Activated CD4-positive, alpha-beta T cell treated with anti-CD3 and anti-CD28 coated beads, Interleukin-2, amount 50 U/mL, for 48 hours (primary cell): Measurements from ENCODE around the gene S100A14.
"Not testable (repeated sequence)": the region's sequence is repeated elsewhere in the genome, so short reads cannot be mapped to it uniquely, and the experiment has no call there.

Experiments used
- DNase-seq, 2 experiments: peaks; one replicate each; pipeline ENCODE4 v3.0.0-alpha.2; 2020

Gene S100A14

DNA sequence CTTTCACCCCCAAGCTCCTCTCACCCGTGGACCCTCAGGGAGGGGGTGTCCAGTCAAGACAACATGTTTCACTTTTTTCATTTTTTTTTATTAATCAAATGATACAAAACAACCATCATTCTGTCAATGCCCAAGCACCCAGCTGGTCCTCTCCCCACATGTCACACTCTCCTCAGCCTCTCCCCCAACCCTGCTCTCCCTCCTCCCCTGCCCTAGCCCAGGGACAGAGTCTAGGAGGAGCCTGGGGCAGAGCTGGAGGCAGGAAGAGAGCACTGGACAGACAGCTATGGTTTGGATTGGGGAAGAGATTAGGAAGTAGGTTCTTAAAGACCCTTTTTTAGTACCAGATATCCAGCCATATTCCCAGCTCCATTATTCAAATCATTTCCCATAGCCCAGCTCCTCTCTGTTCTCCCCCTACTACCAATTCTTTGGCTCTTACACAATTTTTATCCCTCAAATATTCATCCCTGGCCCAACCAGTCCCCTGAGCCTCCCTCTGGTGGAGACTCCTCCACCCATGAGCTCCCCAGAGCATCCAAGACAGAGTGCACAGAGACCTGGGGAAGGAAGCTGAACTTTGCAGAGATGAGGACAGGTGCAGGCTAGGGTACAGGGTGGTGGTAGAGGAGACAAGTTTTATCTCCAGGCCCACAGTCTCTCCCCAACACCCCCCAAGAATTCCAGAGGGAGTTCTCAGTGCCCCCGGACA is 1.8 kb downstream of the S100A14 start:
- DNase-seq = no peak

DNA sequence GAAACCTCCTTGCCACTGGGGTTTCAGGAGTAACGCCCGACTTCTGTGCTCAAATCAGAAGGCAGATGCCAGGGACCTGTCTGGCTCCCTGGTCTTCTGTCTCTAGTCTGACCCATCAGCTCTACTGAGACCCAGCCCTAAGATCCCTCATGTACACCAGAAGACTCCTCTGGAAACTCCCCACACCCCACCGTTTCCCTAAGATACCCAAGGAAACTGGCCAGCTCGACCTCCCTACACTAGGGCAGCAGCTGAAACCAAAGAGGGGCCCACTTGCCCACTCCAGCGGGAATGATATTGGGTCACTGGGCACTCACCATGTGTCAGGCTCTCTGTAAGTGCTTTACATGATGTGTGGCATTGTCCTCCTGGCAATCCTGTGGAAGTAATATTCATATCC is 2.7 kb downstream of the S100A14 start:
- no peak for DNase-seq

DNA sequence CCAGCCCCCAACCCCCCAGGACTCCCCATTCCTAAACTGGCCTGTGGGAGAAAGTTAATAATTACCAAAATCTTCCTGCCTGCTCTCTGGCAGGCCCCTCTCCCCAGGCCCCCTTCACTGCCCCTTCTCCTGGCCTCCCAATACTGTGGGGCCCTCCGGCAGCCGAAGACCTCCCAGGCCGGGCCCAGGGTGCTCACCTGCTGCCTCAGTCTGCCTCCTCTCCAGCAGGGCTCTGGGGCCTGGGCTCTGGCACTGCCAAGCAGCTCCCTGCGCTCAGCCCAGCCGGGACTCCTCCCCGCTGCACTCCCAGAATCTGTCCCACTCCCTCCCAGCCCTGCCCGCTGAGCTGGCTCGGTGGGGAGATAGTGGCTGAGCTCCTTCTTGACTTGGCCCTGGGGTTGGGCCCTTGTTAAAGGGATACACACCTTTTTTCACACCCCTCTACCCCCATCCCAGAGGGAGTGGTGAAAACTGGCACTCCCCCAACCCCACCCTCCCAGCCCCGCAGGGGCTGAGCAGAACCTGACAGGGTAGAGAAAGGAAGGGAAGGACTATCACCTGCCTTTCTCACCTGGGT is 3.3 kb downstream of the S100A14 start, which contains the start of gene S100A16:
Gene S100A16, minus strand, starts transcription at position 383 of the 577 bp plus-strand sequence. CDS start 4,986 bp downstream, outside the sequence.
- DNase-seq = no peak

DNA sequence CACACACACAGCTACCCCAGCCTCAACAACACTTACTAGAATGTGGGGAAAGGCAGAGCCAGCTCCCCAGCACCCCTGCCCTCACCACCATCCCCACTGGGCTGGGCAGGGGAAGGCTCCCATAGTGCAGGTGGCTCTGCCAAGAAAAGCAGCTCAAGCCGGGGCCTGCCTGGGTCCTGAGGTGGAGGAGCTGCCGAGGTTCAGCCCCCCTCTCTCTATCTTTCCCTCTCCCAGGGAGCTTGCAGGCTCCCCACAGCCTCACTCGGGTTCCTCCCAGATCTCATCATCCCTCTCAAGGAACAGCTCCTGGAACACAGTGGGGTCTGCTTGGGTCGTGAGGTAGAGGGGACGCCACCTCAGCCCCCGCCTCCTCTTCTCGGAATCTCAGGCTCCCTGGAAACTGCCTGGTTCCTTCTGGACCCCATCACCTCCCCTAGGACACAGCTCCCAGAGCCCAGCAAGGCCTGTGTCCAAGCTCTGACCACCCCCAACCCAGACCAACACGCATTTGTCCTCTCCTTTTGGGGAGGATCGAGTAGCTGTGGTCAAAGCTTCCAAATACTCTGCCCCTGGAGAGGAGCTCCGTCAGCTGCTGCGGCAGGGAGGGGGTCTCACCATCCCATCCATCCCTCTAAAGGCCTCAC is 3.9 kb downstream of the S100A14 start:
- no peak for DNase-seq

GRCh38 chr1:153611356-153611755 is 4.8 kb downstream of the S100A14 start:
- DNase-seq = no peak

- no peak for DNase-seq
Measured at GRCh38 chr1:153610811-153611301, 5.3 kb downstream of the S100A14 start.

GRCh38 chr1:153610334-153610733 is 5.8 kb downstream of the S100A14 start:
- no peak for DNase-seq

DNA sequence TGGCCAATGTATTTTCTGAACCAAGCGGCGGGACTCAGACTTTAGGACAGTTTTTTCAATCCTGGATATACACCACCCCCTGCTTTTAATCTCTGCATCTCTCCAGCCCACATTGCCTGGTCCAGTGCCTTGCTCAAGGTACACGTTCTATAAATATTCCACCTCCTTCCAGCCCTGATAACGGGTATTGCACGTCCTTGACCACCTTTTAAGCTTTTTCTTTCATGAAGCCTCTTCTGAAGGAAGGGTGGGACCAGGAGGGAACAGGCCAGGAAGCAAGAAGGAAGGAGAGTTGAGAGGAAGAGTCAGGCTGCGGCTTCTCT is 6.6 kb downstream of the S100A14 start:
- no peak for DNase-seq

DNA sequence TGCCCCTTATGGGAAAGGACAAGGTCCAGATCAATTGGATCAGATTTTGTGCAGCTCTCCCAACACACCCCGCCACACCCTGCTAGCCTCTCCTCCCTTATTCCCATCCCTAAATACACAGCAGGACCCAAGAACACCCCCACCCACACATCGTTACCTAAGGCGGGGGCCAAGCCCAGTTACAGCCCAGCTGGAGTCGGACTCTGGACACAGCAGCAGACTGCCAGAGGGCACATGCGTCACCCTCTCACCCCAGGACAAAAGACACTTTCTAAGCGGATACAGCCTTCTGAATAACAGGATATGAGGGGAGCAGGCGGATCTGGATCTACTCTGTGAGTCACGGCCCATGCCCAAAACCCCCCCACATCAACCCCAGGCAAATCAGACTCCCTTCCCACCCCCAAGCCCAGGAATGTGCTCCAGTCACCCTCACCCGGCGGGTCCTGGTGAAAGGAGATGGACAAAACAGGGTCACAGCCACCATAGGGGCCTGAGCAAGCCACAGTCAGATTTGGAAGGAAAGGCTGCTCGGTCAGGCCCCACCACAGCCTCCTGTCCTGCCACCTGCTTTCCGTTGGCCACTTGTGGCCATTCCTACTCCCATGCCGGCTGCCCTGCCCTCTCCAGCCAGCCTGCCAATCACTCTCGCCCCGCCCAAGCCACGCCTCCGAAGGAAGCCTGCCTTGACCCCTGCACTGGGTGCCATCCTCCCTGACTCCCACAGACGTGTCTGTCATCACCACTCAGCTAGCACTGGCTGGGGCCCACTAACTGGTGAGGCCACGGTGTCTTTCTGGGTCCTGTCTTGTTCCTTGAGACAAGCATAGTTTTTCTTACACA is 7.2 kb downstream of the S100A14 start:
- no peak for DNase-seq

DNA sequence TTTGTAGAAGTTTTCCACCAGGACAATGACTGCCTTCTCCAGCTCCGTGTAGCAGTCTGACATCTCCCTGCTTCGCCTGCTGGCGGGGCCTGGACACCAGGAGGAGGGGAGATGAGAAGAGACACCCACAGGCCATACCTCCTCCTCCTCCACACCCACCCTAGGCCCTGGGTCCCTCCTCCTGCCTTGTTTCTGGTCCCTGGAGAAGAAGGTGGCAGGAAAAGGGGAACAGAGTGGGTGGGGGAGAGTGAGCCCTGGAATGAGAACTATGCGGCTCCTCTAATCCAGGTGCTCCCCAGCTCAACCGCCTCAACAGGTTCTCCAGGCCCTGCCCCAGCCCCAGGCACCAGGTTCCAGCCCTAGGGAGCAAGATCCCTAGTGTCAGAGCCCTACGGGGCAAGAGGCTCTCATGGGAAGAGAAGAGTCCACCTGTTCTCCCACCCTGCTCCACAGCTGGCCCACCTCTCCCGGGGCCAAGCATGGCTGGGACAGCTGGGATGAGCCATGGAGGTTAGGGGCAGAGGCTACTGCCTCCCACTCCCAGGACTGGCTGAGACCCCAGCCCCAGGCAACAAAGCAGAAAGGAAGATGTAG is 7.9 kb downstream of the S100A14 start:
- no peak for DNase-seq

- no peak for DNase-seq
Measured at GRCh38 chr1:153607381-153607780, 8.7 kb downstream of the S100A14 start.

DNA sequence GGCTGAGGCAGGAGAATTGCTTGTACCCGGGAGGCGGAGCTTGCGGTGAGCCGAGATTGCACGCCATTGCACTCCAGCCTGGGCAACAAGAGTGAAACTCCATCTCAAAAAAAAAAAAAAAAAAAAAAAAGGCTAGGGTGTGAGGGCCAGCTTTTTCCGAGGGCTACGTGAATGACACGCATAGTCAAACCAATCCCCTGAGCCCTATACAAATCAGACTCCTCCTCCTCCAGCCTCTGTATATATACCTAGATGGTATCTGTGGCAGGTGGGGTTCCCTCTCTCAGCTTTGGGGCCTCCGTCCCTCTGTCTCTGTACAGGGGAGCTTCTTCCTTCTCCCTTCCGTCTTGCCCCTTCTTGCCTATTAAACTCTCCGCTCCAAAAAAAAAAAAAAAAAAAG is 9.9 kb downstream of the S100A14 start:
- DNase-seq = no peak

GRCh38 chr1:153602749-153603148 is 13.4 kb downstream of the S100A14 start:
- DNase-seq = no peak

GRCh38 chr1:153599847-153600246 is 16.3 kb downstream of the S100A14 start:
- no peak for DNase-seq

- no peak for DNase-seq
Measured at GRCh38 chr1:153598309-153599172, 17.6 kb downstream of the S100A14 start.

GRCh38 chr1:153597206-153597605 is 18.9 kb downstream of the S100A14 start:
- DNase-seq = peak in 1 of 2 experiments; percentile 22

DNA sequence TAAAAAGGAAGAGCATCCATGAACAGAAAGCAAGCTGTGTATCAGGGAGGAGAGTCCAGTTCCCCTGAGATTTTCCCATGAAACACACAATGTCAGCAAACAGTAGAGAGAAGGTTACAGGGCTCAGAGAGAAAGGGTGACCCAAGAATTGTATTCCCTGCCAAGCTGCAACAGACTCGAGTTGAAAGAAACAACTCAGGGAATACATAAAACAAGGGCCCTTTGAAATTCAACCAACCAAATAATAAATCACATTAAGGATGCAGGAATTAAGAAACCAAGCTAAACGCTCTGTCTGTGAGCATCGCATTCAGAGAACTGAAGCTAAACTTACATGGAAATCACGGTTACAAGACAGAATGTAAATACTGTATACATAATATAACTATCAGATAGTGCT is 23.4 kb downstream of the S100A14 start:
- DNase-seq = no peak

GRCh38 chr1:153588482-153588881 is 27.6 kb downstream of the S100A14 start:
- DNase-seq = no peak

DNA sequence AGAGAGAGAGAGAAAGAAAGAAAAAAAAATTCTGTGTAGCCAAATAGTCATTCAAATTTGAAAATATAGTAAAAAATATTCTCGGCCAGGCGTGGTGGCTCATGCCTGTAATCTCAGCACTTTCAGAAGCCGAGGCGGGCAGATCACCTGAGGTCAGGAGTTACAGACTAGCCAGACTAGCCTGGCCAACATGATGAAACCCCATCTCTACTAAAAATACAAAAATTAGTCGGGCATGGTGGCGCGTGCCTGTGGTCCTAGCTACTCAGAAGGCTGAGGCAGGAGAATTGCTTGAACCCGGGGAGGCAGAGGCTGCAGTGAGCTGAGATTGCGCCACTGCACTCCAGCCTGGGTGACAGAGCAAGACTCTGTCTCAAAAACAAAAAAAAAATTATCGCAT is 28.1 kb downstream of the S100A14 start:
- not testable (repeated sequence) for DNase-seq

DNA sequence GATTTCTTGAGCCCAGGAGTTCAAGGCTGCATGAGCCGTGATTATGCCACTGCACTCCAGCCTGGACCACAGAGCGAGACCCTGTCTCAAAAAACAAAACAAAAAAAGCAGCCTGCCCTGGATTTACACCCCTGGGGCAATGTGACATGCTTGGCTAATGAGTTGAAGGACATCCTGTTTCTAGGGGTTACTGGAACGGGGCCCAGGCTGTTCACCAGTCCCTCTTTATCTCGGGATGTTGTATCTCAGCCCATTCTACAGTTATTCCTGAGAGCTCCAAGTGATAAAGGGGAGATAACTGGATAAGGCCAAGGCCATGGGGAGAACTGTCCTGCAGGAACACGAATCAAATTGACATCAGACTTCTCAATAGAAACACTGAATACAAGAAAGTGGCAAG is 28.8 kb downstream of the S100A14 start:
- DNase-seq = no peak

DNA sequence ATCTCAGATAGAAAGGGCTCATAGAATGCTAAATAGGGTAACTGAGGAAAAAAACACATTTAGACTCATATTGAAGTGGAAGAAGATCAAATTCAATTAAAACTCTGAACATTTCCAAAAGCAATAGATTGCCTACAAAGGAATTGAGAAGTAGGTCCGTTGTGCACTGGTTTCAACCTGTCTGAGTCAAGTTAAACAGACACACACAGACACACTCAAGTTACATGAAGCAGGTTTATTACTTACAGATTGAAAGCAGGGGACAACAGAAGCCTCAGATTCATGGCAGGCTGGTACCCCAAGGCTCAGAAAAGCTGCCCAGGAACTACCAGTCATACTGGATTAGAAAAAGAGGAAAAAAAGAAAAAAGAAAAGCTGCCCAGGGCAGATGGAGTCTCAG is 29.8 kb downstream of the S100A14 start:
- no peak for DNase-seq

- DNase-seq = no peak
Measured at GRCh38 chr1:153585006-153585405, 31.1 kb downstream of the S100A14 start.
